Gastrocnemius medialis (tissue), 4 donors: ENCODE measurements around the gene OR6V1.

ENCODE experiments used
- CTCF ChIP-seq, 5 experiments: fragments of 450-650 bp in 3 of 5; fragments of 200-600 bp in 2 of 5; sonication (generic) in 2 of 5; IDR thresholded peaks in 4 of 5; conservative IDR thresholded peaks in 1 of 5; 1 replicate in 4 of 5; 2 replicates in 1 of 5; pipeline ENCODE4 v1.5.1; 2016 to 2019; ENCODE audit warnings: antibody characterized with exemption in 5 of 5, mild to moderate bottlenecking in 3 of 5, moderate library complexity in 3 of 5
- POLR2A ChIP-seq, 2 donors: fragments of 450-650 bp; IDR thresholded peaks; one replicate each; pipeline ENCODE4 v1.6.1; 2017; ENCODE audit warnings: antibody characterized with exemption in 2 of 2, mild to moderate bottlenecking in 2 of 2, moderate library complexity in 2 of 2

- TF ChIP-seq CTCF (IDR thresholded peaks at IDR 0.05 in 4 of 5, conservative IDR thresholded peaks at IDR 0.05 in 1 of 5) (no peak), POLR2A (IDR thresholded peaks at IDR 0.05) (no peak)
These were observed 16.3 kb downstream of the OR6V1 start for GRCh38 chr7:143068446-143068845.
